GM18519 (cell line): ENCODE measurements around the gene PAM.
A peak's percentile ranks its signal among the peaks of the same experiment; 100 is the strongest.

Experiments
- ATAC-seq: cut with Tn5 transposase; IDR thresholded peaks from one replicate; pipeline ENCODE4 v1.9.1; 2021; ENCODE audit warnings: mild to moderate bottlenecking, moderate library complexity; ENCODE audit not compliant: unreplicated experiment, low FRiP score

Gene PAM

DNA sequence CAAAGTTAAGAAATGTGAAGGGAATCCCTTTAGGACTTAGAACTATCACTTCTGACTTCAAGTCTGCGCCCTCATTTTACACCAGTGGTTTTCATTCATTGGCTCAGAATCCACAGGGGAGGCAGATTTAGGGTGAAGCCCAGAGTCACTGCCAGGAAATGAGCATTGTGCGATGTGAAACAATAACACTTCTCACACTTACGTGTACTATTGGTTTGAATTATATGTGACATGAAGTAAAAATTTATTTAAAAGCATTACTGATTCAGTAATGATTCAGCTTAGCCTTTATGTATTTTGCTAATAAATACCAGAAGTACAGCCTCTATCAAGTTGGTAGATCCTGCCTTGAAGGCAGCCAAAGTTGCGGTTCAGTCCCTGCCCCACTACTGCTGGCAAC, 98.6 kb downstream of the PAM start:
- ATAC-seq = no peak

DNA sequence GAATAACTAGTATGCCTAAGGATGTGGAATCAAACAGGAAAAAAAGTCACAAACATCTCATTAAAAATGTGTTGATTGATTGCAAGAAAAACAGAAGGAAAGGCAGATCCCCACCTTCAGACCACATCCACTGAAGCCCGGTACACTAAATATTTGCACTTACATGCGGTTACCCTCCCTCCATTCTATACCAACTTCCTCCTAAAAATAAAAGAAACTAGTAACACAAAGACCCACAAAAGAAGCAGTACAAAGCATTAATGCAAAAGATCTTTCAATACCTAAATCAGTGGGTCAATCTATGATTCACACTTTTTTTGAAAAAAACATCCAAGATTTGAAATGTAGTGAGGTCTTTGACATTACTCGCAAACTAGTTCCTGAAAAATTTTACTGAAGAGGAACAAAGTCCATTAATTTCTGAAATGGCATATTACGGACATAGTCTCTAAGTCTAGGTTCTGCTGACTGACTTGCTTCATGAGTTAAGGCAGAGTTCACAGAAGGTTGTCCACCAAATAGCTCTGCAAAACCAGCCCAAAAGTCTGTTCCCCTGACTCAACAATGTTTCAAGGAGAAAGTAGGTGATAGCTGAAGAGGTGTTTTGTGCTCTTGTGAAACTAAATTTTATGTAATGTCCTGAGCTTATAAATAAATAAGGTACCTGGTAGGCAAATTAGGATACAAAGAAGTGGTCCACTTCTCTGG, 100.7 kb downstream of the PAM start:
- ATAC-seq = no peak

DNA sequence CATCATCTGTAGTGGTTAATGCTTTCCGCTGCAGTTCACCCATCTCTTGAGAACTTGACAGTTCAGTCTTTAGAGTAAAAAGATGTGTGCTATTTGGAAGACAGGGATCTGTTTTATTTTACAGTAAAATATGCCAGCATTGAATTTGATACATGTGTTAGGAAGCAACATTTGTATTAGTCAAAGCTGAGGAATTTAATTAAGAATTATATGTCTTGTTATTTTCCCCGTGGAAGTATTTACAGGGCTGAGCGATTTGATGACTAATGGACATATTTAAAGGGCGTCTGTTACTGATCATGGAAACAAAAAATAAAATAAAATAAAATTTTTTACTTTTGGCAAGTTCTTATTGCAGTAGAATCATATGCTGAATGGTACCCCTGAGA, 101.3 kb downstream of the PAM start:
- ATAC-seq = no peak

DNA sequence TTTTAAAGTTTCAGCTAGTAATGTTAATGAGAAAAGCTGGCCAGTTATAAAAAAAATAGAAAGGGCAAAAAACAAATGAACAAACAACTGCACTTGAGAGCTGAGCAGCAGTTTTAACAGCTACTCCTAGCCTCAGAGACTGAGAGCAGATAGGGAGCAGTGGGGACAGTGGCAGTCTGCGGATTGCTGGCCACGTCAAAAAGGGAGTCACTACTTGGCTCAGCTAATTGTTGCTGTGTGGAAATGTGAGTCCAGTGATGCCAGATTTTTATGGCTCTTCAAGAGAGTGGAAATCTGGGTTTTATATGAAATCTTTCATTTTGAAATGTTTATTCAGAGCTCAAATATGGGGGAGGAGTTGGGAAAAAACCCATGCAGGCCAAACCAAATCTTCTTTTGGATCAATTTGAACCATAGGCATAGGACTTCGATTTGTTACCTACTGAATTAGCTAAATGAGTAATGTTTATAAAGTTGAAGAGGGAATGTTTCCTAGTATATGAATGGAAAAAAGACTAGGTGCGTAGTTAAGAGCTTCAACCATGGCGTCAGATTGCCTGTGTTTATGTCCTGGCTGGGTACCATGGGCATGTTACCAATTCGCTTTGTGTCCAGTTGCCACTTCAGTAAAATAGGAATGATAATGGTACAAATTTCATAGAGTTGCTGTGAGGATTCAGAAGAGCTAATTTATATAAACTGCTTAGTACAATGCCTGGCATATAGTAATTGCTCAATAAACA, 102.1 kb downstream of the PAM start:
- ATAC-seq = no peak

DNA sequence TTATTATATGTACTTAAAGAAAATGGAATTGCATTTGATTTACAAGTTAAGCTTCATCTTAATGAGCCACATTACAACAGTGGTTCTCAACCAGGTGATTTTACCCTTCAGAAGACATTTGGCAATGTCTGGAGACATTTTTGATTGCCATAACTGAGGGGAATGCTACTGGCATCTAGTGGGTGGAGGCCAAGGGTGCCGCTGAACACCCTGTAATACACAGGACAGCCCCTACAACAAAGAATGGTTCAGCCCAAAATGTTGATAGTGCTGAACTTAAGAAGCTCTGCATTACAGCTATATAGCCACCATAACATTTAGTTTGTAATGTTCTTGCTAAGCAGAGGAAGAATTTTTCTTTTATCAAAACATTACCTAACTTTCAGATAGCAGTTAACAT, 103.1 kb downstream of the PAM start:
- ATAC-seq = no peak

DNA sequence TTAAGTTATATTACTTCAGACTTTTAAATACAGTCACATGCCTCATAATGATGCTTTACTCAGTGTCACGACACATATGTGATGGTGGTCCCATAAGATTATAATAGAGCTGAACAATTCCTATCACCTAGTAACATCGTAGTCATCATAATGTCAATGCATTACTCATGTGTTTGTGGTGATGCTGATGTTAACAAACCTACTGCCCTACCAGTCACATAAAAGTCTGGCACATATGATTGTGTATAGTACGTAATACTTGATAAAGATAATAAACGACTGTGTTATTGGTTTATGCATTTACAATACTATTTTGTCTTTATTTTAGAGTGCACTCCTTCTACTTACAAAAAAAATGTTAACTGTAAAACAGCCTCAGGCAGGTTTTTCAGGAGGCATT, 103.7 kb downstream of the PAM start:
- ATAC-seq = no peak

DNA sequence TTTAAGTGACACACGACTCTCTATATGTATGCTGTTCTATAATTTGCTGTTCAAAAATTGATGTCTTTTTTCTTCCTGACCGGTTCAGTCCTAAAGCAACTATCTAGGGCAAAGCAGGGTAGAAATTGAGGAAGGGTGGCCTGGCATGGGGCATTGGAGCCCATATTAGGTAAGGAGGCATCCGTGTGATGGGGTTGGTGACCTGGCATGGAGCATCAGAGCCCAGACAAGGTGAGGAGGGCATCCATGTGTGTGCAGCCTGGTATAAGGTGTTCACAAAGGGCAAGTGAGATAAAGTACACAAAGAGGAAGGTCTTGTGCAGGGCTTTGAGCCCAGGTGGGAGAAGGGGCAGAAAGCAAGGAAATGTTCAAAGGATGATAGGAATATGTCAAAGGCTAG, 104.9 kb downstream of the PAM start:
- no peak for ATAC-seq

DNA sequence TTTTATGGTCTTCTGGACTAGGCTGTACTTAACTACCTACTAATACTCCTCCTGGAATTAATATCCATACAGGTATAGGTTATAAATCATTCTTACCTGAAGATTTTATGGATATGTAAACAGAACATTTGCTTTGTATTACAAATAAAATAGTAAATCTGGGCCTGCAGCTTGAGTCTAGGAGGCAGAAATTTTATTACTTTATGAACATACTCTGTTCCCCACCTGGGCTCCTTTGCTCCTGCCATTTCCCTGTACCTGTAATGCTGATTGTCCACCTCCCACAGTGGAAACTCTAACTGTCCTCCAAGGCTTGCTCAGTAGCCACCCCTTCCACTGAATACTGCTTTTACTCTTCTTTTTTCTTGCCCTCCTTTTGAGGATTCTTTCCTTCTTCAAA, 108.0 kb downstream of the PAM start:
- ATAC-seq = no peak

DNA sequence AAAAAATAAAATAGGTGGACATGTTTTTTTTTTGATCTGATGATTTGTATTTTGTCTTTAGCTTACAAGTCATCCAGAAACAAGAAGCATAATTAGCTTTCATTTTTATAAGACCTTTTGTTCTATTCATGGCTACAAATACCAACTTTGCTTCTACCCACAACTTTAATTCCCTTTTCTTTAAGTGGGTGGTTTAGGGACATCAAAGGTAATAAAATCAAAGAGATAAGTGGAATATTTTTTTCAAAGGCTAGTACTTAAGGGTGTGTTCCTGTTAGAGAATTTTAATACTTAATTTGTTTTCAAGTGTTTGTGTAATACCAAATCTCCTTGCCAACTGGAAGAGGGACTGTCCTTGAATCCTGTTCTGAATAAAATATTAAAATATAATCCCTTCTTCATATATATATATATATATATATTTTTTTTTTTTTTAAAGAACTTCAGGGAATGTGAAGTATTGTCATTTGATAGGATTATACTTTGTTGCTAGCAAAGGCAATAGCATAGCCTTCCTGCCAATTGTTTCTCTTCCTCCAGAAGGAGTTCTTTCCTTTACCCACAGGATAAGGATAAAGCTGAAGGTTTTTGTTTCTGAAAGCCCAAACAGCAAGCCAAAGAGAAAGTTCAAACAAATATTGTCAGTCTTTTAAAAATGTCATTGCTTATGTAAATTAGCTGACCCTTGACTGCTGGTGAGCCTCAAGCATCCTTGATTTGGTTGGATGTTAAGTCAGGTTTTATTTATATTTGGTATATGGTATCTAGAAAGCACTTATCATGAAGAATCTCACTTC, 108.9 kb downstream of the PAM start:
- no peak for ATAC-seq

DNA sequence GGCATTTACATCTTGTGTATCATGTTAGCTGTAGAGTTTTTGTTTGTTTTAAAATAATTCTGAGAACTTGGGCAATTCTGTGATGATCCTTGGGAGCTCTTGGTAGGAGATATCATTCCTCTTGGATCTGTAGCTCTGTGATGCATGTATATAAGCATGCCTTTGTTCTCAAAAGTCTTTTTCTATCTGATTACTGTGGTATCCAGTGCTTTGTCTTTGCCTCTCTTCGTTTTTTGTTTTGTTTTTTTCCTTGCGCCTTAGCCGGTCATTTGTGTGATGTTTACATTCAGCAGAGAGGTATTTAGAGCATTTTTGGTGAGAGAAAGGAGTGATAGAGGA, 110.0 kb downstream of the PAM start:
- ATAC-seq = no peak

DNA sequence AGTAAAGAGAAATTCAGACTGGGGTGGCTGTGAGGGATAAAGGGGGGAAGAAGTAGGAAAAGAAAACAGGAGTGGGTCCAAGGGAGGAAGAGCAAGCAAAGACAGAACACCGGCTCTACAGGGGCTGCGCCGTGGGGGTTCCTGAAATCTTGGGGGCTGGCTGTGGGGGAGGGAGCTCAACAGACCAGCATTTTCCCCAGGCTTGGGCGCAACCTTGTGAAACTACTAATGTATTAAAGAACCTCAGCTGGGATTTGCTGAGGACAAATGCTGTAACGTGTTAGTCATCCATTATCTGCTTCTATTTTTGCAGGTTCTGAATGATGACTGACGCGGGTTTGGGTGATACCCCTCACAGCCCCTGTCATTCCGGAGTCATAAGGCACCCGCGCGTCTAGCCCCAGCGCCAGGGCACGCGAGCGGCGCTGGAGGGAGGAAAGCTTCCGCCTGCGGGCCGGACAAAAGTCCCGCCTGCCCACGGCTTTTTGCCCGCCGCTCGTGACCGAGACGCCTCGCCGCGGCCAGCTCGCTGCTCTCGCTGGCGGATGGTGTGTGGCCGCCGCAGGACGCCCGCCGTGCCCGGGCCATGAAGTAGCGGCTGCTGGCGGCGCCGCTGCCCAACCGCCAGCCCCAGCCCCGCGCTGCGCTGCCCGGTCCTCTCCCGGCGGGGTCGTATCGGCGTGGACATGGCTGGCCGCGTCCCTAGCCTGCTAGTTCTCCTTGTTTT, 110.6 kb downstream of the PAM start:
- peak; percentile 62 for ATAC-seq

DNA sequence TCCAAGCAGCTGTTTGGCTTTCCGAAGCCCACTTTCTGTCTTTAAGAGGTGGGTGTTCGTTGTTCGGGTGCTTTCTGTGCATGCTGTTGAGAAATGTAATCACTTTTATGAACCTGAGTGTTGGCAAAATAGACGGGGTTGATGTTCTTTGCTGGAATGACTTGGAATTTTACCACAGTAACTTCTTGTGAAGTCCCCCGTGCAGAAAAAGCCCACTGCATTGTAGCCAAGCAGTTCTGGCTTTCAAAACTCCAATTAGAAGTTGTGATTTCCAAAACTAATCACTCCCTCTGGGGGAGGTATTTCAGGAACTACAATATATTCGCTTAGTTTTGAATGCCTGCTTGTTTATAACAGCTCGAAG, 111.1 kb downstream of the PAM start:
- no peak for ATAC-seq

DNA sequence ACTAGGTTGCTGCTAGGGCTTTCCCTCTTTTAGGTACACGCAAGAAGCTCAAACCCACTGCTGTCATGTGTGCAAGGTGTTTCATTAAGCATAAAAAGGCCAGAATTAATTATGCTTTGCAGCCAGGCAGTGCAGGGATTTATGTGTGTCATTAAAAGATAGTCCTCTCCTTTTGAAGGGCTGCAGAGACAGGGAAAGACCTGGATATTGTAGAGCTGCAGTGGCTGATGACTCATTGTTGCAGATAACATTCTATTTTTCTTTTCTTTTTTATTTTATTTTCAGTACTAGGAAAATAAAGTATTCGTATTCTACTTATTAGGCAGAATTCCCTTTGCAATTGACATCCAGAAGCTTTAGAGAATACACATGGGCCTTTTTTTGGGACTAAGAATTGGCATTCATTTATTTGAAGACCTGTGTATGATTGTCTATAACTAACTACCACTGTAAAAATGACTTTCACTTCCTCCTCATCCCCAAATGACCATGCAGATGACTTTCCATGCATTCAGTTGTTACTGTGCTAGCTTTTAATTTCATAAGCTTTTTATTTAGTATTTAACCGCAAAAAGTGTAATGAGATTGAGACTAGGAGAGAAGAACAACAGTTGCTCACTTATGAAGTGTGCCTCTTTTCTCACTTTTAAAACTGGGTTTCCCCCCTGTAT, 113.0 kb downstream of the PAM start:
- ATAC-seq = no peak

DNA sequence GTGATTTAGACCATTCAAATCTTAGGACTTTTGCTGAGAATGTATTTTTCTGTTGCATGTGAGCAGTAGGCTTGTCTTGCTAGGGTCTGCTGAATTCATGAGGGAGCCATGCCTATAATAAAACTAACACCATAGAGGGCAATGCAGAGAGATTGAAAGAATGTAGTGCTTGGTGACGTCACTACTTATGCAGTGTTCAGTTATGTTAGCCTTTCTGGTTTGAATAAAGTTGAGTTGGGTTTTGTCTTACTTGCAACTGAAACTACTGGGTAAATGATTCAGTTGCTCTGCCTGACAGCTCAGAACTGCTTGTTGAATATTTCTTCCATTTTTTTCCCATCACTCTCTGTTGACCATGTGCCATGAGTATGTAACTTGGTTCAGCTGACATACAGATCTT, 114.1 kb downstream of the PAM start:
- no peak for ATAC-seq

DNA sequence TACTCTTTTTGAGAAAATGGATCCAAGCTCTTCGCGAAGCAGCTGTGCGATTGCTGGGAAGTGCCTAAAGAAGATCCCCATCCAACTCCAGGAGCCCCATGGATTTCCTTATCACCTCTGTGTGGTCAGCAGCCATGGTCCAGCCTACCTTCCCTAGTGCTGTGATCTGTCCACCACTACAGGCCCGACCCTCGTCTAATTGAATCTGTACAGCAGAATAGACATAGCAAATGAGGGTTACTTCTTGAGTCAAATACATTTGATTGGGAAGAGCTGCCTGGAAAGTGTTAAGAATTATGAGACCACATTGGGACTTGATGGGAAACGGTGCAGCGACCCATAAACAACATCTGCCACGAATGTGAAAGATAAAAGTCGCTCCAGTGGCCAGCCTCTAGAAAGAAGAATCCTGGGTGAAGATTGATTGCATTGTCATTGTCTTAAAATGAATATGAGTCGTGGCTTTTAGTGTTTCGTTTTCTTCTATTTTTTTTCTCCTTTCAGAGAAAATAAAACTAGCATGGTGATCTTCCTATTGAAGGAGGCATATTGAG, 118.4 kb downstream of the PAM start:
- no peak for ATAC-seq

DNA sequence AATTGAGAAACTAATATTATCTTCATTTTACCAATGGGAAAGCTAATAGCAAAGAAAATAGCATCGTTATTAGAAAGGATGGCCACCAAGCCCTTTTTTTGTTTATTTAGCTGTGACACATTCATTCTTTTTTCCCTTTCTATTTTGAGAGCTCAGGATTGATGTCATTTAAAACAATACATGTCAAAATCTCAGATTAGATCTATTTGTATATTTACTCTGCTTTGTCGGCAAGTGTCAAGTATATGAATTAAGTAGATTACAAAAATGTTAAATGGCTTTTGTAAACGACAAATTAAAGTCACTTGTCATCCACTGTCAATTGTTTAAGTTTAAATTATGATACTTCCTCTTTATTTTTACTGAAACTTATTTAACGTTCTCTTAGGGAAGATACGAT, 118.9 kb downstream of the PAM start:
- ATAC-seq = no peak

DNA sequence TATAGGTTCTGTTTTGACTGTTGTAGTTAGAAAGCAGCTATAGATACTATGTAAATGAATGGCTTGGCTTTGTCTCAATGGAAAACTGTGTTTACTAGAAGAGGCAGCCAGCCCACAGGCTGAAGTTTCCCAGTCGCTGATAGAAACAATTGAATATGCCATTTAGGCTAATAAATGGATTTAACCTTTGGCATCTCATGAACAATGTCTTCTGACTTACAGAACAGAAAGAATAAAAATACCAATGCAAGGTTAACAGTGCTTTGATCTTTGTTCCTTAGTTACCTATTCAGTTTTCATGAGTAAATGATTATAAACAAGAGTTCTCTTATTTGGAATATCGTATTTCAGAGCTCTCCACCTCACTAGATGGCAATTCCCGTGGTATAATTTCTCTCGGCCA, 120.6 kb downstream of the PAM start:
- no peak for ATAC-seq

DNA sequence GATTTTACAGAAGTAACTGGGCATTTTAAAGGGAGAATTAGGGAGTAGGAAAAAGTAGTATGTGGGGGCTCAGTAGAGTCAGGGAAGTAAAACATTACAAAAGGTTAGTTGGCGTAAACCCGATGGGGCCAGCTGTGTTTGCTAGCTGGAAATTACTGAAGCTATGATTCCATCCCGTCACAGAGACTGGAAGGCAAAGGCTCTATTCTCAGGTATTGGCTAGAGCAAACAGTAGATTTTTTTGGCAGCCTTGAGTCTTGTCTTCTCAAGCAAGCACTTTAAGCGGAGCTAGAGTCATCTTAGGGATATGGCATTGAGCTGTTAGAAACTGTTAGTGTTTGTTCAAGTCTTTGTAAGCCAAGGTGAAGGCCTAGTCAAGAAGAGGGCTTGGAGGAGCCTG, 121.5 kb downstream of the PAM start:
- no peak for ATAC-seq

DNA sequence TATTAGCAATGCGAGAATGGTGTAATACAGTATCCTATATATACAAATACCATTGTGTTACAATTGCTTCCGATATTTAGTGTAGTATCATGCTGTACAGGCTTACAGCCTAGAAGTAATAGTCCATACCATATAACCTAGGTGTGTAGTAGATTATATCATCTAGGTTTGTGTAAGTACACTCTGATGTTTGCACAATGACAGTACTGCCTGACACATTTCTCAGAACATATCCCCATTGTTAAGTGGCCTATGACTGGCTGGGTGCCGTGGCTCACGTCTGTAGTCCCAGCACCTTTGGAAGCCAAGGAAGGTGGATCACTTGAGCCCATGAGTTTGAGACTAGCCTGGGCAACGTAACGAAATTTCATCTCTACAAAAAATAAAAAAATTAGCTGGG, 124.6 kb downstream of the PAM start:
- ATAC-seq = no peak

DNA sequence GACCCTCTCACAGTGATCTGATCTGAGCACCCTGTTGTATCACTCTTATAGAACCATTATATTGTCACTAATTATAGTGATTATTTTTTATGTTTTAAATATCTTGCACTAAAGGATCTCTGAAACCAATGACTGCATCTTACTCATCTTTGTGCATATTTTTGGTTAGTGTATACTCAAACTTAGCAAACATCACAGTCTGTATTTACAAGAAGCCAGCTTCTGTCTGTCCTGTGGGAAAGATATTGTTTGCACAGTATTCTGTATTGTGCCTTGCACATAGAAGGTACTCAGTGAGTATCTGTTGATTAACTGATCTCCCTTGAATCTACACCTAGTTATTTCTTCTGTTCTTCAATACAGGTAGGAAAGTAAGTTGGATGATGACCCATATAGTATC, 131.5 kb downstream of the PAM start:
- no peak for ATAC-seq
